HG02798 (cell line): Measurements from ENCODE around the gene ROBO4.
A peak's percentile ranks its signal among the peaks of the same experiment; 100 is the strongest.

Experiments used
- ATAC-seq: cut with Tn5 transposase; IDR thresholded peaks from one replicate; pipeline ENCODE4 v1.9.1; 2021; ENCODE audit warnings: mild to moderate bottlenecking; ENCODE audit not compliant: unreplicated experiment, poor library complexity

The ROBO4 gene

GRCh38 chr11:124875943-124876817, 21.5 kb downstream of the ROBO4 start:
- ATAC-seq: peak; percentile 91

- no peak for ATAC-seq
Observed at GRCh38 chr11:124875401-124875800, 22.3 kb downstream of the ROBO4 start.

GRCh38 chr11:124874571-124875255, 23.0 kb downstream of the ROBO4 start:
- no peak for ATAC-seq

GRCh38 chr11:124873951-124874350, 23.7 kb downstream of the ROBO4 start:
- no peak for ATAC-seq

- no peak for ATAC-seq
Observed at GRCh38 chr11:124872741-124873140, 24.9 kb downstream of the ROBO4 start.

- ATAC-seq: no peak
Observed at GRCh38 chr11:124872280-124872679, 25.4 kb downstream of the ROBO4 start.

GRCh38 chr11:124870430-124870829, 27.2 kb downstream of the ROBO4 start:
- ATAC-seq: no peak

GRCh38 chr11:124869856-124870387, 27.7 kb downstream of the ROBO4 start:
- no peak for ATAC-seq

GRCh38 chr11:124869331-124869730, 28.3 kb downstream of the ROBO4 start:
- ATAC-seq: no peak

- no peak for ATAC-seq
Observed at GRCh38 chr11:124868331-124869274, 29.1 kb downstream of the ROBO4 start.

- ATAC-seq: peak; percentile 40
Observed at GRCh38 chr11:124867700-124868099, 30.0 kb downstream of the ROBO4 start.

- ATAC-seq: no peak
Observed at GRCh38 chr11:124865902-124866851, 31.5 kb downstream of the ROBO4 start.

- no peak for ATAC-seq
Observed at GRCh38 chr11:124865181-124865901, 32.3 kb downstream of the ROBO4 start, which contains the start of gene ROBO3. Gene ROBO3, plus strand, starts transcription at chr11:124865432. Its CDS starts 146 bp downstream, at chr11:124865578.

- ATAC-seq: no peak
Observed at GRCh38 chr11:124864892-124865180, 32.8 kb downstream of the ROBO4 start.

- ATAC-seq: no peak
Observed at GRCh38 chr11:124864176-124864891, 33.3 kb downstream of the ROBO4 start.

GRCh38 chr11:124863826-124864165, 33.9 kb downstream of the ROBO4 start:
- no peak for ATAC-seq

- ATAC-seq: no peak
Observed at GRCh38 chr11:124863137-124863825, 34.4 kb downstream of the ROBO4 start.

- ATAC-seq: no peak
Observed at GRCh38 chr11:124861670-124862069, 36.0 kb downstream of the ROBO4 start.
